PC-9 (cell line): ENCODE data around the gene DGKA. TPM values are rescaled to one million over a fixed set of nuclear protein-coding genes. Genes with fewer than 3 reads are reported as not detected.
"Not testable (repeated sequence)": the region's sequence is repeated elsewhere in the genome, so short reads cannot be mapped to it uniquely, and the experiment has no call there.

Experiments
- BruUV-seq: library from RNA; stranded (reverse); fragments of 400-500 nt; replicated peaks from 2 replicates; lab custom pipeline; 2021; lab: Mats Ljungman, UMichigan
- CTCF ChIA-PET: fragments of 300-600 bp; sonication (Branson Sonifier 250); formaldehyde crosslinking; loops from one replicate; lab custom pipeline; 2022; ENCODE audit warnings: antibody characterized with exemption; lab: Charles Lee
- POLR2A ChIA-PET: fragments of 300-600 bp; sonication (Branson Sonifier 250); formaldehyde crosslinking; loops from one replicate; lab custom pipeline; 2022; ENCODE audit warnings: antibody characterized with exemption; ENCODE audit not compliant: unreplicated experiment; lab: Charles Lee
- DNase-seq, 2 experiments: peaks; one replicate each; pipeline versions ENCODE4 v3.0.0 to v3.0.0-alpha.2; 2015 to 2022; ENCODE audit warnings: mixed read lengths in 1 of 2
- H2AFZ ChIP-seq: fragments of 200-600 bp; sonication (generic); 2 replicates; pipeline ENCODE4 v1.8.1; 2017; ENCODE audit warnings: antibody characterized with exemption
- H3F3A ChIP-seq: fragments of 200-600 bp; sonication (generic); 2 replicates; pipeline ENCODE4 v1.8.1; 2017; ENCODE audit warnings: antibody characterized with exemption, mild to moderate bottlenecking, low read depth; ENCODE audit not compliant: insufficient read depth
- H3K27ac ChIP-seq: fragments of 200-600 bp; sonication (generic); 2 replicates; pipeline ENCODE4 v1.6.1; 2016; ENCODE audit warnings: mixed run types
- H3K27me3 ChIP-seq: fragments of 200-600 bp; sonication (generic); 2 replicates; pipeline ENCODE4 v1.6.1; 2016; ENCODE audit warnings: low read depth, mixed run types; ENCODE audit not compliant: insufficient read depth
- H3K36me3 ChIP-seq: fragments of 200-600 bp; sonication (generic); 2 replicates; pipeline ENCODE4 v1.6.1; 2016; ENCODE audit warnings: low read depth, mixed run types
- H3K4me1 ChIP-seq: fragments of 200-600 bp; sonication (generic); replicated peaks from 2 replicates; pipeline ENCODE4 v1.6.1; 2016; ENCODE audit warnings: mixed run types; ENCODE audit not compliant: insufficient read depth
- H3K4me2 ChIP-seq: fragments of 200-600 bp; sonication (generic); 2 replicates; pipeline ENCODE4 v1.6.1; 2017; ENCODE audit warnings: mixed run types
- H3K4me3 ChIP-seq: fragments of 200-600 bp; sonication (generic); 2 replicates; pipeline ENCODE4 v1.6.1; 2016; ENCODE audit warnings: mixed run types
- H3K79me2 ChIP-seq: fragments of 200-600 bp; sonication (generic); 2 replicates; pipeline ENCODE4 v1.6.1; 2017; ENCODE audit warnings: low read depth, mixed run types
- H3K9me2 ChIP-seq: fragments of 200-600 bp; sonication (generic); 2 replicates; pipeline ENCODE4 v1.8.1; 2017; ENCODE audit warnings: mild to moderate bottlenecking; ENCODE audit not compliant: insufficient read depth
- H3K9me3 ChIP-seq: fragments of 200-600 bp; sonication (generic); 2 replicates; pipeline ENCODE4 v1.8.1; 2016; ENCODE audit warnings: low read depth; ENCODE audit not compliant: insufficient read depth
- H4K20me1 ChIP-seq: fragments of 200-600 bp; sonication (generic); 2 replicates; pipeline ENCODE4 v1.8.1; 2017; ENCODE audit not compliant: insufficient read depth
- CTCF ChIP-seq: fragments of 200-600 bp; sonication (generic); conservative IDR thresholded peaks from 2 replicates; pipeline ENCODE4 v1.6.1; 2017; ENCODE audit warnings: mixed run types, antibody characterized with exemption, mild to moderate bottlenecking, moderate library complexity
- EZH2 ChIP-seq: fragments of 200-600 bp; sonication (generic); IDR thresholded peaks from 2 replicates; pipeline ENCODE4 v1.8.0; 2017; ENCODE audit warnings: antibody characterized with exemption, low read depth
- intact Hi-C: fragments of 100-400 bp; cut with micrococcal nuclease; formaldehyde crosslinking; loops from one replicate; pipeline ENCODE4 v1.10.0; 2022; ENCODE audit not compliant: unreplicated experiment
- total RNA-seq: library from RNA; stranded (reverse); gene quantifications from 2 replicates; pipeline ENCODE4 v1.2.3, GENCODE V29; 2021

DGKA gene
- total RNA-seq, 1 experiment from 2014 or later: 86.6 TPM

- TF ChIP-seq CTCF (no peak), EZH2 (no peak)
- no peak overlapping the region for H2AFZ ChIP-seq
- CTCF ChIA-PET: interaction anchor here (0.6 kb wide), 1 partner anchor 11 kb away, joined by 19 read pairs; no protein-coding TSS in a partner anchor
- 0 out of 2 replicates have a peak, but pooled peaks cover 5% of the 10 kb centered on the region for H4K20me1 ChIP-seq
- H3K27me3 ChIP-seq: no peaks in the 10 kb centered on the region
- H3F3A ChIP-seq: peaks cover 21% of the 10 kb centered on the region
- H3K79me2 ChIP-seq: peaks cover 9% of the 10 kb centered on the region
- no peak for DNase-seq
- intact Hi-C loops: no loop called here
- H3K4me2 ChIP-seq: no peak overlapping the region
- BruUV-seq: no TSS peak
- H3K9me2 ChIP-seq: no peaks in the 10 kb centered on the region
- POLR2A ChIA-PET: interaction anchor here (0.6 to 0.7 kb wide), 3 partner anchors 13 to 171 kb away, joined by 3 to 4 read pairs (median 4); no protein-coding TSS in a partner anchor
- no peak overlapping the region for H3K4me3 ChIP-seq
- no peak overlapping the region for H3K27ac ChIP-seq
- 0 out of 2 replicates have a peak, but pooled peaks cover 17% of the 10 kb centered on the region for H3K36me3 ChIP-seq
- H3K9me3 ChIP-seq: no peaks in the 10 kb centered on the region
- peaks cover 17% of the 10 kb centered on the region for H3K4me1 ChIP-seq
Measured at GRCh38 chr12:55984861-55985260, 53.9 kb downstream of the DGKA start.

DNA sequence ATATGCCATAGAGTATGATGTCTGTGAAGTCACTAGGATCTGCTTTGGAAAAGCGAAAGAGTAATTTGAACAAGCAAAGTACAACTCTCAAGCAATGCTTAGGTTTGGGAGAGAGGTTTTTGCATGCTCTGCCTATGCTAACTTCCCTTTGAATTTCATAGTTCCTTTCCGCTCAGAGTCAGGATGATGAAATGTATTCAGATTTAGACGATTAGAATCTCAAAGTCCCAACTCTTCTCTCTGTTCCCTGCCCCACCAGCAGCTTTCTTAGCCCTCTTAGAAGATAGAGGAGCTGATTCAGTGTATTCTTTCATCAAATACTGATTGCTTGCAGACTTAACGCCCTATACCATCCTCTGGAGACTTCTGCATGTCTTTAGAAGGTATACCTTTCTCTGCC lies 54.4 kb downstream of the DGKA start:
- H3K9me2 ChIP-seq: no peaks in the 10 kb centered on the region
- no peaks in the 10 kb centered on the region for H3K27me3 ChIP-seq
- no TSS peak for BruUV-seq
- H3K27ac ChIP-seq: no peak overlapping the region
- no peak overlapping the region for H2AFZ ChIP-seq
- H3K9me3 ChIP-seq: no peaks in the 10 kb centered on the region
- no peak overlapping the region for H3K4me2 ChIP-seq
- ChIA-PET CTCF (interaction anchor here (0.5 kb wide), 1 partner anchor 243 kb away, joined by 3 read pairs; no protein-coding TSS in a partner anchor), POLR2A (no interaction called here)
- TF ChIP-seq CTCF: no peak
- TF ChIP-seq EZH2: no peak
- H3K4me1 ChIP-seq: peaks cover 17% of the 10 kb centered on the region
- 0 out of 2 replicates have a peak, but pooled peaks cover 5% of the 10 kb centered on the region for H4K20me1 ChIP-seq
- peaks cover 17% of the 10 kb centered on the region; the same call in 1 of the 2 replicates for H3K36me3 ChIP-seq
- no peak overlapping the region for H3K4me3 ChIP-seq
- intact Hi-C loops: no loop called here
- no peak for DNase-seq
- peaks cover 21% of the 10 kb centered on the region for H3F3A ChIP-seq
- peaks cover 9% of the 10 kb centered on the region for H3K79me2 ChIP-seq

- H3K4me2 ChIP-seq, H3K9me2 ChIP-seq, H3K4me3 ChIP-seq, BruUV-seq, H3K79me2 ChIP-seq, H3K27me3 ChIP-seq, H3K27ac ChIP-seq, H3K9me3 ChIP-seq, H4K20me1 ChIP-seq, H2AFZ ChIP-seq, intact Hi-C loops, DNase-seq, POLR2A ChIA-PET: not testable (repeated sequence)
- CTCF ChIA-PET: interaction anchor here (0.5 kb wide), 1 partner anchor 244 kb away, joined by 3 read pairs; no protein-coding TSS in a partner anchor
- H3K36me3 ChIP-seq: peaks cover 17% of the 10 kb centered on the region; the same call in 1 of the 2 replicates
- H3K4me1 ChIP-seq: peaks cover 17% of the 10 kb centered on the region
- peaks cover 19% of the 10 kb centered on the region for H3F3A ChIP-seq
Measured at GRCh38 chr12:55985976-55986375, 55.0 kb downstream of the DGKA start.
